ENCODE measurements around the gene SPEF2.

DNA sequence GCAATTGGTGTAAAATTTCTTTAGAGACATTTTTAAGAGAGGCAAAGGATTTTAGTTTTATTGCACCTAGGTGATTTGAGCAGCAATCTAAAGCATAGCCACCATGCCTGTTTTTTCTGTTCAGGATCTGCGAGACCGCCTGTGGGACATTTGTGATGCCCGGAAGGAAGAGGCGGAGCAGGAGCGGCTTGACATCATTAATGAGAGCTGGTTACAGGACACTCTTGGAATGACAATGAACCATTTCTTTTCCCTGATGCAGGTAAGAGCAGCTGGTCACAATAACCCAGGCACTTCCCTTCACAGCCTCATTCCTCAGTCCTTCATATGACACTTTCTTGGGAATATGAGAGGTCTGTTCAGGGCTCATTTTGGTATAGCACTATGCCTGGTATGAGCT is 135.8 kb downstream of the SPEF2 start:
- TF ChIP-seq, protein P1, sequence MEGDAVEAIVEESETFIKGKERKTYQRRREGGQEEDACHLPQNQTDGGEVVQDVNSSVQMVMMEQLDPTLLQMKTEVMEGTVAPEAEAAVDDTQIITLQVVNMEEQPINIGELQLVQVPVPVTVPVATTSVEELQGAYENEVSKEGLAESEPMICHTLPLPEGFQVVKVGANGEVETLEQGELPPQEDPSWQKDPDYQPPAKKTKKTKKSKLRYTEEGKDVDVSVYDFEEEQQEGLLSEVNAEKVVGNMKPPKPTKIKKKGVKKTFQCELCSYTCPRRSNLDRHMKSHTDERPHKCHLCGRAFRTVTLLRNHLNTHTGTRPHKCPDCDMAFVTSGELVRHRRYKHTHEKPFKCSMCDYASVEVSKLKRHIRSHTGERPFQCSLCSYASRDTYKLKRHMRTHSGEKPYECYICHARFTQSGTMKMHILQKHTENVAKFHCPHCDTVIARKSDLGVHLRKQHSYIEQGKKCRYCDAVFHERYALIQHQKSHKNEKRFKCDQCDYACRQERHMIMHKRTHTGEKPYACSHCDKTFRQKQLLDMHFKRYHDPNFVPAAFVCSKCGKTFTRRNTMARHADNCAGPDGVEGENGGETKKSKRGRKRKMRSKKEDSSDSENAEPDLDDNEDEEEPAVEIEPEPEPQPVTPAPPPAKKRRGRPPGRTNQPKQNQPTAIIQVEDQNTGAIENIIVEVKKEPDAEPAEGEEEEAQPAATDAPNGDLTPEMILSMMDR (IDR thresholded peaks at IDR 0.05; ENCODE audit: poor library complexity) = no peak
- TF ChIP-seq EZH2phosphoT487 (IDR thresholded peaks at IDR 0.05; ENCODE audit: low read depth, severe bottlenecking, unreplicated experiment) (no peak), EZH2 (IDR thresholded peaks at IDR 0.05; ENCODE audit: borderline replicate concordance) (no peak)
